ENCODE results near the gene ANKS3.

Gene ANKS3

GRCh38 chr16:4728676-4729075 is 5.4 kb downstream of the ANKS3 start:
- no peak for DNase-seq (ENCODE audit: low read depth in 2 of 2)

- DNase-seq (ENCODE audit: low read depth in 2 of 2) = no peak
Observed at GRCh38 chr16:4726616-4727015, 7.5 kb downstream of the ANKS3 start.

GRCh38 chr16:4724661-4725270 is 9.3 kb downstream of the ANKS3 start:
- DNase-seq (ENCODE audit: low read depth in 2 of 2) = no peak

- DNase-seq (ENCODE audit: low read depth in 2 of 2) = no peak
Observed at GRCh38 chr16:4723071-4723767, 10.9 kb downstream of the ANKS3 start.

GRCh38 chr16:4718466-4718865 is 15.6 kb downstream of the ANKS3 start:
- DNase-seq (ENCODE audit: low read depth in 2 of 2) = no peak

- DNase-seq (ENCODE audit: low read depth in 2 of 2) = no peak
Observed at GRCh38 chr16:4714996-4715395, 19.1 kb downstream of the ANKS3 start.

- no peak for DNase-seq (ENCODE audit: low read depth in 2 of 2)
Observed at GRCh38 chr16:4713663-4714501, 20.2 kb downstream of the ANKS3 start.

GRCh38 chr16:4709481-4709880 is 24.6 kb downstream of the ANKS3 start:
- DNase-seq (ENCODE audit: low read depth in 2 of 2) = no peak

- DNase-seq (ENCODE audit: low read depth in 2 of 2) = no peak
Observed at GRCh38 chr16:4706871-4707270, 27.2 kb downstream of the ANKS3 start.

GRCh38 chr16:4704913-4705312 is 29.2 kb downstream of the ANKS3 start:
- DNase-seq (ENCODE audit: low read depth in 2 of 2) = no peak

- no peak for DNase-seq (ENCODE audit: low read depth in 2 of 2)
Observed at GRCh38 chr16:4704491-4704890, 29.6 kb downstream of the ANKS3 start.

GRCh38 chr16:4703906-4704305 is 30.2 kb downstream of the ANKS3 start:
- DNase-seq (ENCODE audit: low read depth in 2 of 2) = no peak

- no peak for DNase-seq (ENCODE audit: low read depth in 2 of 2)
Observed at GRCh38 chr16:4702466-4702808, 31.6 kb downstream of the ANKS3 start.

GRCh38 chr16:4701791-4702465 is 32.1 kb downstream of the ANKS3 start:
- no peak for DNase-seq (ENCODE audit: low read depth in 2 of 2)

GRCh38 chr16:4700997-4701743 is 32.9 kb downstream of the ANKS3 start:
- DNase-seq (ENCODE audit: low read depth in 2 of 2) = no peak

- no peak for DNase-seq (ENCODE audit: low read depth in 2 of 2)
Observed at GRCh38 chr16:4700380-4700996, 33.6 kb downstream of the ANKS3 start.

- no peak for DNase-seq (ENCODE audit: low read depth in 2 of 2)
Observed at GRCh38 chr16:4699046-4699556, 35.0 kb downstream of the ANKS3 start.

GRCh38 chr16:4698321-4699045 is 35.6 kb downstream of the ANKS3 start:
- no peak for DNase-seq (ENCODE audit: low read depth in 2 of 2)

- DNase-seq (ENCODE audit: low read depth in 2 of 2) = no peak
Observed at GRCh38 chr16:4697848-4698291, 36.2 kb downstream of the ANKS3 start.

Data from stimulated activated CD8-positive, alpha-beta memory T cell treated with anti-CD3 and anti-CD28 coated beads, Interleukin-2, amount 100 ng/mL, for 1 hour (primary cell).